Activated T-helper 2 cell treated with anti-CD3 and anti-CD28 coated beads, Interferon-gamma antibody, Interleukin-2, Interleukin-4, amounts not matched to agents 10 μg/mL and 5 μg/mL and 100 μg/mL, durations not matched to agents 14 hours and 24 hours and 36 hours (primary cell): ENCODE results near the gene LRG1. TPM values are rescaled to one million over a fixed set of nuclear protein-coding genes. Genes with fewer than 3 reads are reported as not detected.
A peak's percentile ranks its signal among the peaks of the same experiment; 100 is the strongest.

Experiments
- DNase-seq: peaks from one replicate; pipeline ENCODE4 v3.0.0; 2021; ENCODE audit warnings: low spot score
- H3K27ac Mint-ChIP-seq: one replicate; pipeline ENCODE4 v1.8.0; 2021; ENCODE audit warnings: mixed read lengths
- H3K27me3 Mint-ChIP-seq: one replicate; pipeline ENCODE4 v1.8.0; 2021; ENCODE audit warnings: low read depth, mixed read lengths
- H3K36me3 Mint-ChIP-seq: one replicate; pipeline ENCODE4 v1.8.0; 2021; ENCODE audit warnings: low read depth, mixed read lengths
- H3K4me1 Mint-ChIP-seq: one replicate; pipeline ENCODE4 v1.8.0; 2021; ENCODE audit warnings: low read depth, mixed read lengths
- H3K4me3 Mint-ChIP-seq: one replicate; pipeline ENCODE4 v1.8.0; 2021; ENCODE audit warnings: low read depth, mild to moderate bottlenecking, moderate library complexity, mixed read lengths
- H3K9me3 Mint-ChIP-seq: one replicate; pipeline ENCODE4 v1.8.0; 2021; ENCODE audit warnings: mixed read lengths
- intact Hi-C: fragments of 100-400 bp; cut with micrococcal nuclease; formaldehyde crosslinking; loops from one replicate; pipeline ENCODE4 v1.15.1; 2023
- total RNA-seq: library from RNA; stranded (reverse); gene quantifications from 2 replicates; pipeline ENCODE4 v1.2.3, GENCODE V29; 2022

LRG1 gene, protein sequence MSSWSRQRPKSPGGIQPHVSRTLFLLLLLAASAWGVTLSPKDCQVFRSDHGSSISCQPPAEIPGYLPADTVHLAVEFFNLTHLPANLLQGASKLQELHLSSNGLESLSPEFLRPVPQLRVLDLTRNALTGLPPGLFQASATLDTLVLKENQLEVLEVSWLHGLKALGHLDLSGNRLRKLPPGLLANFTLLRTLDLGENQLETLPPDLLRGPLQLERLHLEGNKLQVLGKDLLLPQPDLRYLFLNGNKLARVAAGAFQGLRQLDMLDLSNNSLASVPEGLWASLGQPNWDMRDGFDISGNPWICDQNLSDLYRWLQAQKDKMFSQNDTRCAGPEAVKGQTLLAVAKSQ
- total RNA-seq: 0.18 and 0.37 TPM in 2 replicates

DNA sequence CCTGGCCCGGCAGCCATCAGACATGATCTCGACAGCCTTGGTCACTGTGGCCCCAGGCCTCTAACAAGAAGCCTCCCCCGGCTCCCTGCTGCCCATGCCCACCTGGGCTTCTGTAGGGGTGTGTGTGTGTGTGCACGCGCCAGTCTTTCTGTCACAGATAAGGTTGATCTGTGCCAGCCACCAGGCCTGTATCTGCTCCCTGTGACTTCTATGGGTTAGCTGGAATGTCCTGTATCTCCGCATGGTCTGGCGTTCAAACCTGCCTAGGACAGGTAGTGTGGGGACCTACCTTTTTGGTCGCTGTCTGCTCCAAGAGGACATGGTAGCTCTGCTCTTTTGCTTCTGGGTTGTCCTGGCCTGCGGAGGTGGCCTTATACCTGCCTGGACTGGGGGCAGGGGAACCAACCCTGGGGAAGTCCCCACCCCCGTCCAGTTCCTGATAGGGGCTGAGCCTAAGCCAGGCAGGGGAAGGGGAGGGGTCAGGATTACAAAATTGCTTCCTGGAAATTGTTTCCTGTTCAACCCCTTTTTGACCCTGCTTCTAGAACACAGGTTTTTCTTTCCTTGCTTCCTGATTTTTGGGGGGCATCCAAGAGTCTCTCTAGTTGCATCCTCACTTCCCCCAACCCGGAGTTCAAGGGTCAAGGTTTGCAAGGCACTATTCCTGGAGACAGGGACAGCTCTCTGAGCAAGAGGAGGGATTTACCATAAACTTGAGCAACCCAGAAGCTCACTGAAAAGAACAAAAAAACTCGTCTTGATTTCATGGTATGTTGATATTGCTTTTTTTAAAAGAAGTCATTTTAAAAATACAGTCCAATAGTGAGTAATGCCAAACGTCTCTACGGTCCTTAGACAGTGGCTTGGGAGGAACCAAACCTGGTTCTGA, at the start of gene LRG1:
Gene LRG1 (minus strand): TSS at position 344 of the 889 bp plus-strand sequence. CDS start 23 bp downstream, at position 321.
- Mint-ChIP-seq H3K36me3 (no peaks in the 10 kb centered on the region), H3K4me1 (peaks cover 2% of the 10 kb centered on the region), H3K27me3 (peaks cover 3% of the 10 kb centered on the region), H3K4me3 (no peak within 1 kb of the TSS), H3K9me3 (peaks cover 4% of the 10 kb centered on the region), H3K27ac (peak within 1 kb of the TSS; percentile 31)
- no peak for DNase-seq
- intact Hi-C loops: no loop called here

DNA sequence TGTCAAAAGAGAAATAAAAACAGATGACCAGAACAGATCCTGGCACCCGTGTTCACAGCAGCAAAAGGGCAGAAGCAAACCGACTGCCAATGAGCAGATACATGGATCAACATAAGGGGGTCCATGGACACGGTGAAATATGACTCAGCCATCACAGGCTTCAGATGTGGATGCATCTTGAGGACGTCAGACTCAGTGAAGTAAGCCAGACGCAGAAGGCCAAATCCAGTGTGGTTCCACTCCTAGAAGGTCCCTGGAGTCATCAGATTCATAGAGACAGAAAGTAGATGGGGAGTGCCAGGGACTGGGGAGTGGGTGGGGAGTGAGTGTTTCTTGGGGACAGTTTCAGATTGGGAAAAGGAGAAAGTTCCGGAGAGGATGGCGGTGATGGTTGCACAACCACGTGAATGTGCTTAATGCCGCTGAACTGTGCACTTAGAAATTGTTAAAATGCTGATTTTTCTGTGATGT, 48.5 kb upstream of the LRG1 start:
- Mint-ChIP-seq H3K9me3 (no peaks in the 10 kb centered on the region), H3K27me3 (peaks cover 29% of the 10 kb centered on the region), H3K36me3 (no peaks in the 10 kb centered on the region), H3K27ac (no peak overlapping the region), H3K4me1 (no peaks in the 10 kb centered on the region), H3K4me3 (no peak overlapping the region)
- intact Hi-C loops: no loop called here
- DNase-seq: no peak

DNA sequence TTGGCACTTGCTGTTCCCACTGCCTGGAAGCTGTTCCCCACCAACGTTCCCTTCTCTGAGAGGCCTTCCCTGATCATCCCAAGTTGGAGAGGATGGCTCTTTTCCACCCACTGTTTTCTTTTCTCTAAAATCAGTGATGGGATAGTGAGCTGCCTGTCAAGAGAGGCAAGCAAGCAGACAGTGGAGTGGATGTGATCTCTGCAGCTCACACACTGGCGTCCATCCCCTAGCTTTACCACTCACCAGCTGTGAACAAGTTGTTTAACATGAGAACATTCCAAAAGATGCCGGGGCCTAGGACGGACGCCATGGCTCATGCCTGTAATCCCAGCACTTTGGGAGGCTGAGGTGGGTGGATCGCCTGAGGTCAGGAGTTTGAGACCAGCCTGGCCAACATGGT, 47.7 kb upstream of the LRG1 start:
- intact Hi-C loops: no loop called here
- DNase-seq: no peak
- Mint-ChIP-seq H3K9me3 (no peaks in the 10 kb centered on the region), H3K27me3 (peaks cover 28% of the 10 kb centered on the region), H3K36me3 (no peaks in the 10 kb centered on the region), H3K27ac (no peak overlapping the region), H3K4me1 (no peaks in the 10 kb centered on the region), H3K4me3 (no peak overlapping the region)

DNA sequence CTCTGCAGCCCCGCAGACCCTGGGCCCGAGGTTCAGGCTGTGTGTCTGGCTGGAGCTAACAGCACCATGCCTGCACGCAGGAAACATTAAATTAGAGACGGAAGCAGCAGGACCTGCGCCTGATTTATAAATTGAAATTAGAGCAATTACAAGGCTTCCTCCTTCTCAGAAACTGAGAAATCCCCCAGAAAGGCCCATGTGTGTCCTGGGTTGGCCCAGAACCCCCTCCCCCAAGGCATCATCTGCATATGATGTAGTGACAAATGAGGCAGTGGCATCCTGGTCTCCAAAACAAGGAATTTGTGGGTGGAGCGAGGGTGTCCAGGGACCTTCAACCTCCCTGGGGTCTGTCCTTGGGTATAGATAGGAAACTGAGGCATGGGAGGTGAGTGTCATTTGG, 46.9 kb upstream of the LRG1 start:
- intact Hi-C loops: no loop called here
- peaks cover 34% of the 10 kb centered on the region for H3K27me3 Mint-ChIP-seq
- no peaks in the 10 kb centered on the region for H3K36me3 Mint-ChIP-seq
- H3K27ac Mint-ChIP-seq: no peak overlapping the region
- DNase-seq: no peak
- no peaks in the 10 kb centered on the region for H3K9me3 Mint-ChIP-seq
- H3K4me3 Mint-ChIP-seq: no peak overlapping the region
- H3K4me1 Mint-ChIP-seq: no peaks in the 10 kb centered on the region

DNA sequence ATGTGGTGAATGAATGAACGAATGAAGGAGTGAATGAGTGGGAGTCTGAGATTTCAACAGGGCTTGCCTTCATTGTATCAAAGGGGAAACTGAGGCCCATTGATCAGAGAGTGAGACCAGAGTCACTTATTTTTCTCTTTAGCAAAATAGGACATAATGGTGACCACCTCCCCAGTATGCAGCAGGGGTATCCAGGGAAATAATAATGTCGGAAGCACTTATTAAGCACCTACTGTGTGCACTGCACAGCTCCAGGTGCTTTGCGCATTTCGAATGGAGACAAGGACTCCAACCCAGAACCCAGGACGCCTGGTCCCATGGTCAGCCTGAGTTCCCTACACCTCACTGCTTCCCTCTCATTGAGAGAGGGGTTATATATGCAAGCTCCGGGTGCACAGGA, 46.4 kb upstream of the LRG1 start:
- intact Hi-C loops: no loop called here
- no peaks in the 10 kb centered on the region for H3K36me3 Mint-ChIP-seq
- H3K27ac Mint-ChIP-seq: no peak overlapping the region
- H3K9me3 Mint-ChIP-seq: no peaks in the 10 kb centered on the region
- DNase-seq: no peak
- peaks cover 32% of the 10 kb centered on the region for H3K27me3 Mint-ChIP-seq
- no peaks in the 10 kb centered on the region for H3K4me1 Mint-ChIP-seq
- no peak overlapping the region for H3K4me3 Mint-ChIP-seq

DNA sequence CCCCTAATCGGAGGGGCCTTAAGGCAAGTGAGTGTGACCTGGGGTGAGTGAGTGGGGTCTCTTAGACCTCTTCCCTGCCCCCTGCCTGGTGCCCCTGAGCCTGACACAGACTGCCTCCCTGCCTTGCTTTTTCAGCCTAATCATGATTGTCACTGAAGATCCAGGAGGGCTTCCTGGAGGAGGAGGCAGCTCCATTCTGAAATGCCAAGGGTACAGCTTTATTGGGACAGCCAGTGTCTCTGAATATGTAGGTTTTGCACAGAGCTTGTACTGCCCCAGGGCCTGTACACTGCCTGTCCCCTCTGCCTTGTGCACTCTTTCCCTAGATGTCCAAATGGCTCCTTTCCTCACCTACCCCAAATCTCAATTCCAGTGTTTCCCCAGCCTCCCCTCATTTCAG, 45.7 kb upstream of the LRG1 start:
- H3K27ac Mint-ChIP-seq: no peak overlapping the region
- H3K27me3 Mint-ChIP-seq: peaks cover 32% of the 10 kb centered on the region
- no peak overlapping the region for H3K4me3 Mint-ChIP-seq
- no peaks in the 10 kb centered on the region for H3K4me1 Mint-ChIP-seq
- H3K9me3 Mint-ChIP-seq: no peaks in the 10 kb centered on the region
- H3K36me3 Mint-ChIP-seq: no peaks in the 10 kb centered on the region
- no peak for DNase-seq
- intact Hi-C loops: no loop called here

DNA sequence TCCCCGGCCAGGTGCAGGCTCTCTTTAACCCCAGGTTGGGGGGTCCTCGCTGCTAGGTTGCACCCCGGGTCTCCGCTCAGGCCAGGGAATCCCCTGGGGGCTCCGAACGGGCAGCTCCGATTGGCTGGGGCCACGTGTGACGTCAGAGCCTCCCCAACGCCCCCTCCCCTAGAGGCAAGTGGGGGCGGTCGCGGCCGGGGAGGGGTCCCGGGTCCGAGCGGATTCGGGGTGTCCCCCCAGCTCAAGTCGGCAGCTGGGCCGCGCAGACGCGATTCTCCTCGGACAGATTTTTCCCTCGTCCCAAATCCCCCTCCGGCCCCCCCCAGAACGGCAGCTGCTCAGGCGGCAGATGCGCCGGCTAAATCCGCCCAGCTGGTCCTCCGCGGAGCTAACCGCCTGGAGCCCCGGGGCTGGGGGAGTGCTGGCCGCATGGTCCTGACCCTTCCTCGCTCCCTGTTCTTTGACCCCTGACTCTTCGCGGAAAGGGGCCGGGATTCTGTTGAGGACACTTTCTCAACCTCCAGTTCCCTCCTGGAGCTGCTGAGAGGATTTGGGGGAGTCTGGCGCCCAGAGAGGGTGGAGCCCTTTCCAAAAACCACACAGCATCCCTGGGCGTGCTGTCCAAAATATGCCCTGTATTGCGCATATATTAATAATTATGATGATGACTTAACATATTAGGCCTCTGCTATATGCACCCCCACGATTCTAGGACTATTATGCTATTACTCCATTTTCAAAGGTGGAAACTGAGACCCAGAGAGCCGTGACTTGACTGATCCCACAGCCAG, 45.0 kb upstream of the LRG1 start:
- peaks cover 36% of the 10 kb centered on the region for H3K27me3 Mint-ChIP-seq
- no peaks in the 10 kb centered on the region for H3K4me1 Mint-ChIP-seq
- H3K4me3 Mint-ChIP-seq: no peak overlapping the region
- H3K36me3 Mint-ChIP-seq: no peaks in the 10 kb centered on the region
- no peak for DNase-seq
- H3K27ac Mint-ChIP-seq: no peak overlapping the region
- intact Hi-C loops: no loop called here
- H3K9me3 Mint-ChIP-seq: no peaks in the 10 kb centered on the region

DNA sequence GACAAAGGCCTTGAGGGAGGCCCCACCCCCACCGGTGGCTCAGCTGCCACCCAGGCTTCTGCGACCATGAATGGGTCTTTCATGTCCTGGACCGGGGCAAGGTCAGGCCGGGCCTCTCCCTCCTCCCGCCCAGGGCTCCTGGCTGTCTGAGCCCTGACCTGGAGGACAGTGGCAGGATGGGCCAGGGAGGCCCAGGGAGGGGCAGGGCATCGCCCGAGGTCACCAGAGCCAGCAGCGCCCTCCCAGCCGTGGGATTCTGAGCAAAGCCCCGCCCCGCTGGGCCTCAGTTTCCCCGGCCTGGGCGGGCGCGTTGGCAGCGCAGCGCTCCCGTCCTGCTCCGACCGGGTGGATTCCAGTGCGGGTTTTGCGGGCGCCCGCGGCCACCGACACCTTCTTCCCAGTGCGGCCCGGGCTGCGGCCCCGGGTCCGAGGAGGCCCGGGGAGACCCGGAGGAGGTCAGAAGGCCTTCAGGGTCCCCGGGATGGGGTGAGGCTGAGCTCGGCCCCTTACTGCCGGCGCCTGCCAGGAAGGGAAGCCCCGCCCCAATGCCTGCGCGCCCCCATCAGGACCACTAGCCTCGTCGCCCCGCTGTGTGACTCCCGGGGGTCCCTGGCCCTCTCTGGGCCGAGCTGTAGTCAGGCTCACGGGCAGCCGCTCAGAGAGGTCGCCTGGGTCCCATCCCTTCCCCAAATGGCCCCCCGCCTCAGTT, 44.3 kb upstream of the LRG1 start:
- Mint-ChIP-seq H3K27ac (no peak overlapping the region), H3K36me3 (no peaks in the 10 kb centered on the region), H3K4me3 (no peak overlapping the region), H3K4me1 (no peaks in the 10 kb centered on the region), H3K27me3 (peaks cover 44% of the 10 kb centered on the region), H3K9me3 (no peaks in the 10 kb centered on the region)
- intact Hi-C loops: no loop called here
- no peak for DNase-seq

DNA sequence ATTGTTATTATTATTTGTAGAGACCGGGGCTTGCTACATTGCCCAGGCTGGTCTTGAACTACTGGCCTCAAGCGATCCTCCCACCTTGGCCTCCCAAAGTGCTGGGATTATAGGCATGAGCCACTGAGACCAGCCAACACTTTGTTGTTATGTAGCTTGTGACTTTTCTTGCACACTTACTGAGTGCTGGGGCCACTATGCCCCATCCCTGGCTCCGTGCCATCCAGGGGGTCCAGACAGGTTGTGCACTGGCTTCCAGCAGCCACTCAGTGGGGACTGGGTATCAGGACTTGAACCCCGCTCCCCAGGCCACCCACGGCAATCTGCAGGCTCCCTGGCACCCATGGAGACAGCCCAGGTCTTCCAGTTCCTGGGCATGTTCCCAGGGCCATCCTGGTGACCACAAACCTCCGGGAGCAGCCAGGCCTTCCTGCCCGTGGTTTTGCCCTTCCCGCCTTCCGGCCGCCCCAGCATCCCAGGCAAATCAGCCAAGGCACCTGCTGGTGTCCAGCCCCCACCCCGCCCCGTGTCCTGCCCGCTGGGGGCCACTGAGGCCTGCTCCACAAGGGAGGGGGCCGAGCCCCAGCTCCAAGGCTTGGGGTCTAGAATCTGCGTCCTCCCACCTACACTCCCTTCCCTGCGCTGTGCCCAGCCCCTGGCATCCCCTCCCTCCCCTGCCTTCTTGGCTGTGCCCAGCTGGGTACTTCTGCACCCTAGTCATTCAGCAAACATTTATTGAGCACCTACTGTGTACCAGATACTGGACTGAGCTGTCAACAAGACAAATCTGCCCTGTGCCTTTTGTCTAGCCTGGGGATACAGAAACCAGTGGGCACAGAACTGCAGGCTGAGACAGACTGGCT, 43.4 kb upstream of the LRG1 start:
- intact Hi-C loops: no loop called here
- Mint-ChIP-seq H3K4me3 (no peak overlapping the region), H3K36me3 (no peaks in the 10 kb centered on the region), H3K27ac (no peak overlapping the region), H3K4me1 (no peaks in the 10 kb centered on the region), H3K27me3 (peaks cover 49% of the 10 kb centered on the region), H3K9me3 (no peaks in the 10 kb centered on the region)
- DNase-seq: no peak

DNA sequence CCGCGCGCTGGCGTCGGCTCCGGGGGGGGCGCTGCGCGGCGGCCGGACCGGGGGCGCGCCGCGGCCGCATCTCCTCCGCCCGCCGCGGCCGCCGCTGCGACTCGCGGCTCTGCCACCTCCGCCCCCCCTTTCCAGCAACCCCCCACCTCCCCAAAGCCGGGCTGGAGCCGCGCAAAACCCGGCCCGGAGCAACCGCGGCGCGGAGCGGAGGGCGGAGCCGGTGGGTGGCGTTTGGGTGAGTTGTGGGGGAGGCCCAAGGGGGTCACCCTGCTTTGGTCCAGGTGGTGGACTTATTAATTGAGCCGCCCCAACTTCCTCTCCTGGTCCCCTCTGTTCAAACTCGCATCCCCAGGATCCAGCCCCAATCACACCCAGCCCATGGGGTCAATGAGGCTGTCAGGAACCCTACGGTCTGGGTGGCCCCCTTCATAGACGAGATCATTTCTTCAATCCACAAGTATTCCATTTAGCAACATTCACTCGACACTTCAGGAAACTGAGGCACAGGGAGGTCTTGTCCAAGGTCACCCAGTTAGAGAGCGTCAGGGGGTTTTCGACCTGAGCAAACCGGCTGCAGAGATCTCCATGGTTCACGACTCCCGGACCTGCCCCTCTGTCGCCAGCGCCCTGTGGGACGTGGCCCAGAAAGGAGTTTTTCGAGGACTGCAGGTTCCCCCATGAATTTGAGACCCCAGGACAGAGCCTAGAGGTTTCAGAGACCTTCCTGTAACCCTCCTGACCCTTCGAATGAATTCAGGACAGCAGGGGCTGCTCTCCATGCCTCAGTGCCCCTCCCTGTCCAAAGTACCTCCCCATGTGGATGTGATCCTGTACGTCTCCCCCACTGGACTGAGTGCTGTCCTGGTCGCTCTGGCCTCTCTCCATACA, 42.1 kb upstream of the LRG1 start:
- H3K4me3 Mint-ChIP-seq: no peak overlapping the region
- DNase-seq: no peak
- intact Hi-C loops: no loop called here

More for the DNA sequence above, 42.1 kb upstream of the LRG1 start:
- H3K27ac Mint-ChIP-seq: no peak overlapping the region
- H3K9me3 Mint-ChIP-seq: no peaks in the 10 kb centered on the region
- H3K36me3 Mint-ChIP-seq: no peaks in the 10 kb centered on the region
- H3K4me1 Mint-ChIP-seq: no peaks in the 10 kb centered on the region
- H3K27me3 Mint-ChIP-seq: peaks cover 45% of the 10 kb centered on the region
